Measurements from ENCODE around the gene SLC48A1.

- no peak for TF ChIP-seq EZH2 (IDR thresholded peaks at IDR 0.05)
- TF ChIP-seq POLR2AphosphoS5 (IDR thresholded peaks at IDR 0.05; ENCODE audit: borderline replicate concordance, low read depth, low read length) = no peak
Measured at GRCh38 chr12:47755655-47756562, 17.1 kb upstream of the SLC48A1 start.
